HG03064 (cell line): Measurements from ENCODE around the gene LSAMP.

Experiments used
- ATAC-seq: cut with Tn5 transposase; IDR thresholded peaks from one replicate; pipeline ENCODE4 v1.9.1; 2021; ENCODE audit warnings: low read depth; ENCODE audit not compliant: unreplicated experiment

The LSAMP gene

GRCh38 chr3:116445311-116445841 lies at the start of gene LSAMP:
Gene LSAMP, minus strand, starts transcription at chr3:116445487.
- ATAC-seq = no peak

- no peak for ATAC-seq
Measured at GRCh38 chr3:116492379-116492778, 47.1 kb upstream of the LSAMP start.

DNA sequence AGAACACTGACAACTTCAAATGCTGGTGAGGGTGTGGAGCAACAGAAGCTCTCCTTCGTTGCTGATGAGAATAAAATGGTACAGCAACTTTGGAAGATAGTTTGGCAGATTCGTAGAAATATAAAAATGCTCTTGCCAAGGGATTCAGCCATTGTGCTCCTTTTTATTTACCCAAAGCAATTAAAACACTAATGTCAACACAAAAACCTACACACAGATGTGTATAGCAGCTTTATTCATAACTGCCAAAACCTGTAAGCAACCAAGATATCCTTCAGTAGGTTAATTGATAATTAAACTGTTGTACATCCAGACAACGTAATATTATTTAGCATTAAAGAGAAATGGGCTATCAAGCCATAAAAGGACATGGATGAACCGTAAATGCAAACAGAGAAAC lies 37.8 kb upstream of the LSAMP start:
- ATAC-seq = no peak

DNA sequence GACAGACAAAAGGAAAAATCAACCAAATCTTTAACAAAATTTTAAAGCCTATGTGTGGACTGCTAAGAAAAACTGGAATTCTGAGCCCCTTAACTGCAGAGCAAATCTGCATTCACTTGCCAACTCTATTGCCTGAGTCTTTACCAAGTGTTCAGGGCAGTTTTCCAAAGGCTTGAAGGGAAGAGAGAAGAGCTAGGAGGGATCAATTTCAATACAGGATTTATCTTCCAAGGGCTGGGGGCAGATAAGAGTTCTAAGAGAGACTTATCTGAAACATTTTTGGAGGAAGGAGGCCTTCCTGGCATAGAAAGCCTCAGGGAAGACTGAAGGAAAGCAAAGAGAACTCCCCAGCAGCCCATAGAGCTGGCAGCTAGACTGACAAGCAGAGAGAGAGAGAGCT lies 31.4 kb upstream of the LSAMP start:
- no peak for ATAC-seq

- ATAC-seq = no peak
Measured at GRCh38 chr3:116474801-116475200, 29.5 kb upstream of the LSAMP start.

DNA sequence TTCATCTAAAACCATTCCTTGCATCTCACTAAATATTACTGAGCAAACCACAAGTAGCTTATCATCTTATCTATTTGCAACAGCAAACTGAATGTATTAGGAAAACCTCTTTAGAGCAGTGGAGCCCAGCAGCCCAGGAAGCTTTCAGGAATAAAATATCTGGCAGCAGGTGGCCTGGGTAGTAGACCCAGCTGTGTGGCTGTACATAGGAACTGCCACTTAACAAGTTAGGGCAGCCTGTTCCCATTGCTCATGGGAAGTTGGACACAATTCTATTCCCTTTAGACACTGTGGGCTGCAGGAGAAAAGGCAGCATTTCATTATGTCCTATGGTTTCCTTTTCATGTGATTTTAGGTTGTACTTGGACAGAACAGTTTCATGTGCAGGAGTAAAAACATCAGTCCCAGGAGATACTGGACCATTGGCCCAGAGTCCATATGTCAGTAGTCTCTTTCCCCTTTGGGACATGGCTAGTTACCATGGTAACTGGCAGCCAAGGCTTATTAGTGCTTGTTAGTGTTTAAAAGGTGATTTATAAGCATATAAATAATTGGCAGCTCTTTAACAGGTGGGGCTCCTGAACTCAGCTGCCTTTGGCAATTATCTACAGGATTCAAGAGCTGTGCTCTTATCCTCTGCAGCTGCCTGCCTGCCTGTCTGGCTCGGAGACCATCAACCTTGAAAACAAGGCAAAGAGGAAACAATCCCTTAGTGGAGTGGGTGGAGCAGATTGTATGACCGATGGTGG lies 28.9 kb upstream of the LSAMP start:
- no peak for ATAC-seq

DNA sequence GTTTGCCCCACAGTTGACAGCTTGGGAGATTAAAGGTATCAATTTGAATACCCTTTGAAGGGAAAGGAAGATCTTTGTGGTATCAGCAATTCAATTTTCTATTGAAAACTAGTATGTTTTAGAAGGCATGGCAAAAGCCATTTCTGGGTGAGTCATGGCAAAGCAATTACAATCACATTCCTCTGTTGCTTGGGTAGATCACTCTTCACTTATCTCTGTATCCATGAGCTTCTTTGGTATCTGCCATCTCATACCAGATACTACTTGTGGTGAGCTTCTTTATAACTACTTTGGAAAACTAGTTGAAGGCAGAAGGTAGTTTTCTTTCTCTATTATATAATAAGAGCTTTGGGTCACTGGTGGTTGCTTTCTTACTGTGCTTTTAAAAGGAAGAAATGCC lies 28.3 kb upstream of the LSAMP start:
- no peak for ATAC-seq

- no peak for ATAC-seq
Measured at GRCh38 chr3:116470605-116471197, 25.4 kb upstream of the LSAMP start.

DNA sequence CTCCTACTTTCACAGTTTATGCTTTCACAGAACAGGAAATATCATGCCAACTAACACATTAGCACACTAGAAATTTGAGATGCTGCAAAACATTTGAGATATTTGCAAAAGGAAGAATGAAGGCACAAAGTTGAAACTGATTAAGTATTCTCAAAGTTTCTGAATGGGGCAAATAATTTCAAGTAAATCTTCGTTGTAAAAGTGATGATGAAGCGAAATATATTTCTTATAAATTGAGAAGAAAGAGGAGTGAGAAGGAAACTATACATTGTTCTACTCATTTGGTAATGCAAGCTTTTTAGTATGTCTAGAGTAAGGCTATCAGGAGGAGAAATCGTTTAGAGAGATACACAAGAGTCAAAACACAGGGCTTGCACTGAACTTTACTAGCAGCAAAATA lies 24.3 kb upstream of the LSAMP start:
- ATAC-seq = no peak

- no peak for ATAC-seq
Measured at GRCh38 chr3:116464276-116464798, 19.1 kb upstream of the LSAMP start.

- no peak for ATAC-seq
Measured at GRCh38 chr3:116453666-116454346, 8.5 kb upstream of the LSAMP start.

- ATAC-seq = no peak
Measured at GRCh38 chr3:116449546-116450350, 4.5 kb upstream of the LSAMP start.

DNA sequence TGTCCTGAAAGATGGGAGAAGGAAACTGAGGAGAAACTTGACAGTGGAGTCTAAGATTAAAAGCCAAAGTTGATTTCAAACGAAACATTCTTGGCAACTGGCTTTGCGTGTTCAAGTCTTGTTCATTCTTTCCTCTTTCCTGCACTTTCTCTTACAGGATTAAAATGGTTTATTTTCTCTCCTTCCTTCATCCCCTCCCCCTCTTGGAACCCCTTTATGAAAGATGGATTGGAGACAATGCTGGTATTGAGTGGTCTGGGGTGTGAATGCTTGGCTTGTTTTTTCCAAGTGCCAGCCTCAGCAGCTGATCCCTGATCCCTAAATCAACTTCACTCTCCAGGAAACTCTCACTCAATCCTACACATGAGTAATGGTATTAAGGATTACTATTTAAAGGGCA lies 703 bp upstream of the LSAMP start:
- ATAC-seq = no peak

DNA sequence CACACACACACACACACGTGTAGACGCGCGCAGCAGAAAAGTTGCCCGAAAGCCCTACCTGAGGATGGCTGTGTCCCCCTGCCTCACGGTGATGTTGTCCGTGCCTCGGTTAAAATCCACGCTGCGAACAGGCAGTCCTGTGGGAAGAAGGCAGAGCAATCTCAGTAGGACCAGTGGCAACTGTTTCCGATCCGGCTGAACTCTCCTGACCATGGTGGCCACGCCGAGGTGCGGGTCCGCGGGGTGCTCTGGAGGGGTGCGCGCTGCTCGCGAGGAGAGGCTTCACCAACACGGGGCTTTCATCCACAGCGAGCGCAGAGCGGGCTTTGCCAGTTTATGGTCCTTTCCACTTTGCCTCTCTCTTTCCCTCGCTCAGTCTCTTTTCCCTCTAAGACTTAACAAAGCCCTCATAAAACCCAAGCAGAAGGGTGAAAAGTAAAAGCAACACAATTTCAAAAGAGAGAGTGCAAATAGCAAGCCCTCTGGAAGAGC lies 422 bp downstream of the LSAMP start:
- no peak for ATAC-seq

- no peak for ATAC-seq
Measured at GRCh38 chr3:116444115-116444747, 1.1 kb downstream of the LSAMP start.

DNA sequence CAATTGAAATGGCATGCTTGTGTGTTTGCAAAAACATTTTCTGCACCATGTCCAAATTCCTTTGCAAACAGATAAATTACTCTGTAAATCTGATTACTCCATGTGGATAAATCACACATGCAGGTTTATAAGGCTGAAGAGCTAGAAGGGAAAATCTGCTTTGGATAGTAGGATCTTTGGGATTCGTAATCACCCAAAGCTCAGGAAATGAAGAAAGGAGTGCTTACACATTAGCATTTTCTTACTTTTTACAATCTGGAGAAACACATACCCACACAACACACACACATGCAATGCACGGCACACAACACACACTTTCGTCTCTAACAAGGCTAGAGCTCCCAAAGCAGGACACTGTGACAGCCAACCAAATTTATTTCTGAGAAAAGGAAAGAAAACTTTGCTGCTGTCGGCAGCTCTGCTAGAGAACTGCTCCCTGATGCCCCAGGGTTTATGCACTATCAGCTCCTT lies 2.1 kb downstream of the LSAMP start:
- no peak for ATAC-seq

DNA sequence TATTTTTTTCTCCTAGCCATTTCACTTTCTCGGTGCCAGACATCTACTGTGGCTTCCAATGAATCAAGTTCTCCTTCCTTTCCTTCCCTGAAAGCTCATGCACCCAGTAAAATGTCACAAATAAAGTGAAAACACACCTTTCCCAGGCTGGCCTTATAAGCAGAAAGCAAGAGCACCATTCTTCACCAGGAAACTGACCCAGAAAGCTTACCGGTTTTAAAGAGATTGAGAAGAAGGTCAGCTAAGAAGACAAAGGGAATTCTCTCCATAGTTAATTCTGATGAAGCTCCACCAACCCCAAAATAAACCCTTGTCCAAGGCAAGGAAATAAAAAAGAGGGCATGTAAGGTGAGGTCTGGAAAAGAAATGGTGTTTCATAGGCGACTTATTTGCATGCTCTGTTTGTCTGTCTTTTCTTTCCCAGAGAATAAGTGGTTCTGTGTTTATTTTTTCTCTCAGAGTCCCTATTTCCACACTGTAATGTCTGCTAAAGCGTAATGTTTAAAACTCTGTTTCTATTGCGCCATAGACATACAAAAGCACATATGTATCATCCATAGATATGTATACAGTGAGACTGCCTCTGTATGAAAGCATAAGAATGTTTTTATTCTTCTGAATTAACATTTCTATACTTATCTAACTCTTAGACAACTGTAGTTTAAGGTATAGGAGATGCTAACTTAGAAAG lies 2.8 kb downstream of the LSAMP start:
- ATAC-seq = no peak

DNA sequence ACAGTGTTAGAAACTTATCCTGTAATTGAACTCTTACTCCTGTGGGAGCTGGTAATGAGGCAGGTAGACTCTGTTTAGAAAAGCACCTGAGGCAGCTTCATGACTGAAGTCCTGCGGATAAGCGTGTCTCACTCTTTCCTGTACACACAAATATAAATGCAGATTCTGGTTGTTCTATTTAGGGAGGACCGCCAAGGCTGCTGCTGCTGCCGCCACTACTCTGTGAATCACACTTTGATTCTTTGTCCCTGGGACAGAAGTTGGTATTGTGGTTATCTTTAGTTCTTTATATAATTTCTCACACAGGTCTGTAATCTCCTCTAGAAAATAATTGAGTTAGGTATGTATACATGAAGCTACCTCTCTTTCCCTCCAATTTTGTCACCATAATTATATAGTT lies 3.6 kb downstream of the LSAMP start:
- no peak for ATAC-seq

DNA sequence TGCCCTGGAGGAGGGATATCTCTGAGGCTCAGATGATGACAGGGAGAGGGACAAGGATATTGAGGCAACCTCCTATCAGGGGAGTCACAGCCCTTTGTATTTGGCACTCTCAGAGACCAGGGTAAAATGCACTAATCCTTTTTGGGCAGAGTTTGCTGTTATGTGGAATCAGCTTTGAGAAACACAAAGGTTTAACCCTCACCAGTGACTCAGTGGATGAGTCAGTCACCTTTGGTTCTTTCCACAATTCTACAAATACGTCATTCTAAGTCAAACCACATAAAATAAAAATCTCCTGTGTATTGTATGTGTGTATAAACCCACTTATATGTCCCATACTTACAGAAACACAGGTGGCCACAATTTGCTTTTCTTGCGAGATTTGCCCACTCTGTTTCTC lies 5.1 kb downstream of the LSAMP start:
- no peak for ATAC-seq
